Gastroesophageal sphincter (tissue), 4 donors: ENCODE data around the gene TMEM114. TPM values are rescaled to one million over a fixed set of nuclear protein-coding genes. Genes with fewer than 3 reads are reported as not detected.
"Not testable (repeated sequence)": the region's sequence is repeated elsewhere in the genome, so short reads cannot be mapped to it uniquely, and the experiment has no call there.

Experiments used
- ATAC-seq: fragments of 150-250 bp; one replicate; pipeline ENCODE4 v1.9.1; 2016; ENCODE audit warnings: mild to moderate bottlenecking, moderate library complexity
- H3K27ac ChIP-seq, 4 donors: fragments of 200-600 bp; sonication (generic) in 3 of 4; 1 replicate in 3 of 4; 2 replicates in 1 of 4; pipeline ENCODE4 v1.5.1; 2016 to 2019
- H3K27me3 ChIP-seq: fragments of 200-600 bp; sonication (generic); one replicate; pipeline ENCODE4 v1.5.1; 2019
- H3K36me3 ChIP-seq, 2 donors: fragments of 200-600 bp; sonication (generic); one replicate each; pipeline ENCODE4 v1.5.1; 2019; ENCODE audit warnings: control low read depth in 1 of 2
- H3K4me1 ChIP-seq, 3 donors: fragments of 200-600 bp; sonication (generic); 1 replicate in 2 of 3; 2 replicates in 1 of 3; pipeline ENCODE4 v1.5.1; 2016 to 2019; ENCODE audit warnings: control low read depth in 2 of 3
- H3K4me3 ChIP-seq, 2 donors: fragments of 200-600 bp; sonication (generic); one replicate each; pipeline ENCODE4 v1.5.1; 2019; ENCODE audit warnings: mild to moderate bottlenecking in 1 of 2, moderate library complexity in 1 of 2
- H3K9me3 ChIP-seq, 3 donors: fragments of 200-600 bp; sonication (generic); one replicate each; pipeline ENCODE4 v1.5.1; 2017 to 2019; ENCODE audit warnings: control low read depth in 2 of 3
- CTCF ChIP-seq, 4 experiments: fragments of 200-600 bp in 2 of 4; fragments of 450-650 bp in 2 of 4; sonication (generic) in 1 of 4; IDR thresholded peaks; one replicate each; pipeline ENCODE4 v1.5.1; 2017 to 2019; ENCODE audit warnings: antibody characterized with exemption in 4 of 4, mild to moderate bottlenecking in 2 of 4, moderate library complexity in 2 of 4
- EP300 ChIP-seq: sonication (generic); formaldehyde crosslinking; IDR thresholded peaks from one replicate; pipeline ENCODE4 v1.6.1; 2017; ENCODE audit warnings: antibody characterized with exemption, mild to moderate bottlenecking
- POLR2A ChIP-seq, 2 donors: fragments of 450-650 bp; IDR thresholded peaks; one replicate each; pipeline ENCODE4 v1.6.1; 2017; ENCODE audit warnings: antibody characterized with exemption in 2 of 2, mild to moderate bottlenecking in 2 of 2, moderate library complexity in 1 of 2
- POLR2AphosphoS5 ChIP-seq: sonication (generic); formaldehyde crosslinking; IDR thresholded peaks from one replicate; pipeline ENCODE4 v1.6.1; 2017; ENCODE audit warnings: antibody characterized with exemption
- WGBS, 2 donors: methylation state at CpG; one replicate each; pipeline ENCODE4 v1.1.5; 2018; ENCODE audit warnings: low coverage in 1 of 2; 5-methylcytosine and 5-hydroxymethylcytosine counted together
- total RNA-seq, 4 donors: library from RNA; depleted of rRNA; stranded (reverse); fragments of >200 nt; gene quantifications; one replicate each; pipeline ENCODE4 v1.1.0, GENCODE V29; 2016

The TMEM114 gene
- total RNA-seq, 4 donors from 2014 or later: not detected

GRCh38 chr16:8564934-8565345 lies 25.4 kb downstream of the TMEM114 start:
- no peak for ATAC-seq
- no peaks in the 10 kb centered on the region for H3K9me3 ChIP-seq
- peaks cover 15% of the 10 kb centered on the region for H3K27me3 ChIP-seq
- no peaks in the 10 kb centered on the region for H3K36me3 ChIP-seq
- H3K4me3 ChIP-seq: no peak overlapping the region
- TF ChIP-seq CTCF (IDR thresholded peaks at IDR 0.05) (no peak), EP300 (no peak), POLR2AphosphoS5 (no peak)
- peaks cover 0 to 25% (median 4%) of the 10 kb centered on the region in 3 donors for H3K4me1 ChIP-seq
- no peak overlapping the region for H3K27ac ChIP-seq
- 54 to 71% methylated on average over 1 of the region's 1 CpG for WGBS, 2 donors

- H3K9me3 ChIP-seq, H3K27ac ChIP-seq, ATAC-seq, H3K36me3 ChIP-seq, H3K4me3 ChIP-seq: not testable (repeated sequence)
- WGBS, 2 donors: 79 to 94% methylated on average over 1 to 2 of the region's 3 CpGs
- peaks cover 0 to 16% (median 0%) of the 10 kb centered on the region in 3 donors for H3K4me1 ChIP-seq
- H3K27me3 ChIP-seq: peaks cover 17% of the 10 kb centered on the region
Measured at GRCh38 chr16:8563944-8564540, 26.3 kb downstream of the TMEM114 start.

GRCh38 chr16:8561496-8561895 lies 28.8 kb downstream of the TMEM114 start:
- no peaks in the 10 kb centered on the region for H3K9me3 ChIP-seq
- no peak overlapping the region for H3K27ac ChIP-seq
- no peaks in the 10 kb centered on the region for H3K4me1 ChIP-seq
- no peak for TF ChIP-seq POLR2A (IDR thresholded peaks at IDR 0.05)
- TF ChIP-seq CTCF (IDR thresholded peaks at IDR 0.05): no peak
- TF ChIP-seq POLR2AphosphoS5: no peak
- TF ChIP-seq EP300: no peak
- H3K36me3 ChIP-seq: no peaks in the 10 kb centered on the region
- peaks cover 34% of the 10 kb centered on the region for H3K27me3 ChIP-seq
- H3K4me3 ChIP-seq: no peak overlapping the region
- no peak for ATAC-seq
- WGBS, 2 donors: 83 to 86% methylated on average over 2 of the region's 2 CpGs

- no peak for ATAC-seq
- peaks cover 84% of the 10 kb centered on the region for H3K27me3 ChIP-seq
- 84% methylated on average over 7 of the region's 9 CpGs; no CpG with 5 or more reads in 1 of the 2 donors for WGBS, 2 donors
Measured at GRCh38 chr16:8555400-8555799, 34.9 kb downstream of the TMEM114 start.

GRCh38 chr16:8554881-8555280 lies 35.4 kb downstream of the TMEM114 start:
- Histone ChIP-seq H3K36me3 (no peaks in the 10 kb centered on the region), H3K27ac (no peak overlapping the region), H3K9me3 (no peaks in the 10 kb centered on the region), H3K27me3 (peaks cover 84% of the 10 kb centered on the region), H3K4me1 (no peaks in the 10 kb centered on the region), H3K4me3 (no peak overlapping the region)
- no peak for ATAC-seq
- 68% methylated on average over 2 of the region's 2 CpGs; no CpG with 5 or more reads in 1 of the 2 donors for WGBS, 2 donors
- TF ChIP-seq POLR2A (IDR thresholded peaks at IDR 0.05) (no peak), EP300 (no peak), POLR2AphosphoS5 (no peak), CTCF (IDR thresholded peaks at IDR 0.05) (no peak)

More at GRCh38 chr16:8555400-8555799, 34.9 kb downstream of the TMEM114 start:
- no peak overlapping the region for H3K4me3 ChIP-seq
- H3K9me3 ChIP-seq: no peaks in the 10 kb centered on the region
- H3K4me1 ChIP-seq: no peaks in the 10 kb centered on the region
- no peak overlapping the region for H3K27ac ChIP-seq
- TF ChIP-seq POLR2AphosphoS5 (no peak), CTCF (IDR thresholded peaks at IDR 0.05) (no peak), POLR2A (IDR thresholded peaks at IDR 0.05) (no peak), EP300 (no peak)
- no peaks in the 10 kb centered on the region for H3K36me3 ChIP-seq
